OCI-LY7 (cell line): Measurements from ENCODE around the gene TACR2. TPM values are rescaled to one million over a fixed set of nuclear protein-coding genes. Genes with fewer than 3 reads are reported as not detected.

Experiments used
- BruUV-seq: library from RNA; stranded (reverse); fragments of 400-500 nt; replicated peaks from 2 replicates; lab custom pipeline; 2021; lab: Mats Ljungman, UMichigan
- CTCF ChIA-PET: fragments of 300-600 bp; sonication (Branson Sonifier 250); formaldehyde crosslinking; loops from one replicate; lab custom pipeline; 2022; ENCODE audit warnings: antibody characterized with exemption; ENCODE audit not compliant: unreplicated experiment; lab: Charles Lee
- POLR2A ChIA-PET: fragments of 300-600 bp; sonication (Branson Sonifier 250); formaldehyde crosslinking; loops from one replicate; lab custom pipeline; 2022; ENCODE audit warnings: antibody characterized with exemption; lab: Charles Lee
- DNase-seq: peaks from one replicate; pipeline ENCODE4 v3.0.0-alpha.2; 2015; ENCODE audit warnings: low spot score
- H2AFZ ChIP-seq: fragments of 200-600 bp; sonication (generic), shearing (Covaris generic); 2 replicates; pipeline ENCODE4 v1.6.1; 2014; ENCODE audit warnings: mild to moderate bottlenecking, antibody characterized with exemption, low read length, moderate library complexity
- H3K27ac ChIP-seq: fragments of 200-600 bp; sonication (generic); 2 replicates; pipeline ENCODE4 v1.5.1; 2014; ENCODE audit warnings: mixed run types, low read depth, mild to moderate bottlenecking, moderate library complexity, low read length, inconsistent platforms; ENCODE audit not compliant: poor library complexity, severe bottlenecking
- H3K36me3 ChIP-seq: fragments of 200-600 bp; sonication (generic); 2 replicates; pipeline ENCODE4 v1.6.1; 2014; ENCODE audit warnings: mild to moderate bottlenecking, antibody characterized with exemption, low read length, moderate library complexity, mixed read lengths; ENCODE audit not compliant: insufficient read depth
- H3K4me1 ChIP-seq: fragments of 200-600 bp; sonication (generic); 2 replicates; pipeline ENCODE4 v1.5.1; 2014; ENCODE audit warnings: mild to moderate bottlenecking, low read length; ENCODE audit not compliant: insufficient read depth, poor library complexity, severe bottlenecking
- H3K4me2 ChIP-seq: fragments of 200-600 bp; sonication (generic); 2 replicates; pipeline ENCODE4 v1.6.1; 2014; ENCODE audit warnings: mild to moderate bottlenecking, low read length
- H3K4me3 ChIP-seq: fragments of 200-600 bp; sonication (generic); 2 replicates; pipeline ENCODE4 v1.5.1; 2014; ENCODE audit warnings: mild to moderate bottlenecking, low read depth, low read length; ENCODE audit not compliant: poor library complexity, severe bottlenecking
- H3K79me2 ChIP-seq: fragments of 200-600 bp; sonication (generic); 2 replicates; pipeline ENCODE4 v1.6.1; 2016; ENCODE audit warnings: low read depth, mild to moderate bottlenecking, low read length, moderate library complexity, mixed read lengths; ENCODE audit not compliant: insufficient read depth
- H3K9me2 ChIP-seq: fragments of 200-600 bp; sonication (generic); 2 replicates; pipeline ENCODE4 v1.6.1; 2016; ENCODE audit warnings: mild to moderate bottlenecking, low read length, mixed read lengths; ENCODE audit not compliant: insufficient read depth
- H3K9me3 ChIP-seq: fragments of 200-600 bp; sonication (generic); 2 replicates; pipeline ENCODE4 v1.6.1; 2014; ENCODE audit warnings: mild to moderate bottlenecking, mixed run types, low read length, mixed read lengths
- H4K20me1 ChIP-seq: fragments of 200-600 bp; sonication (generic); 2 replicates; pipeline ENCODE4 v1.6.1; 2014; ENCODE audit warnings: mild to moderate bottlenecking, antibody characterized with exemption, low read length, moderate library complexity, mixed read lengths; ENCODE audit not compliant: insufficient read depth
- CTCF ChIP-seq: fragments of 200-600 bp; sonication (generic); conservative IDR thresholded peaks from 2 replicates; pipeline ENCODE4 v1.5.1; 2014; ENCODE audit warnings: mild to moderate bottlenecking, antibody characterized with exemption, low read length, moderate library complexity, mixed read lengths
- EZH2phosphoT487 ChIP-seq: fragments of 200-600 bp; sonication (generic); IDR thresholded peaks from 2 replicates; pipeline ENCODE4 v1.6.1; 2018; ENCODE audit warnings: low read depth, borderline replicate concordance, mild to moderate bottlenecking, mixed run types, antibody characterized with exemption, low read length, moderate library complexity, mixed read lengths
- intact Hi-C: fragments of 100-400 bp; cut with micrococcal nuclease; formaldehyde crosslinking; loops from one replicate; pipeline ENCODE4 v1.10.0; 2022; ENCODE audit not compliant: unreplicated experiment
- total RNA-seq, 2 experiments: library from RNA; depleted of rRNA in 1 of 2; stranded (reverse); fragments of >200 nt in 1 of 2; shearing (Covaris generic) in 1 of 2; gene quantifications; 2 replicates each; pipeline ENCODE4 v1.2.3, GENCODE V29; 2014 to 2022

Gene TACR2
- total RNA-seq, 2 experiments from 2014 or later = not detected

DNA sequence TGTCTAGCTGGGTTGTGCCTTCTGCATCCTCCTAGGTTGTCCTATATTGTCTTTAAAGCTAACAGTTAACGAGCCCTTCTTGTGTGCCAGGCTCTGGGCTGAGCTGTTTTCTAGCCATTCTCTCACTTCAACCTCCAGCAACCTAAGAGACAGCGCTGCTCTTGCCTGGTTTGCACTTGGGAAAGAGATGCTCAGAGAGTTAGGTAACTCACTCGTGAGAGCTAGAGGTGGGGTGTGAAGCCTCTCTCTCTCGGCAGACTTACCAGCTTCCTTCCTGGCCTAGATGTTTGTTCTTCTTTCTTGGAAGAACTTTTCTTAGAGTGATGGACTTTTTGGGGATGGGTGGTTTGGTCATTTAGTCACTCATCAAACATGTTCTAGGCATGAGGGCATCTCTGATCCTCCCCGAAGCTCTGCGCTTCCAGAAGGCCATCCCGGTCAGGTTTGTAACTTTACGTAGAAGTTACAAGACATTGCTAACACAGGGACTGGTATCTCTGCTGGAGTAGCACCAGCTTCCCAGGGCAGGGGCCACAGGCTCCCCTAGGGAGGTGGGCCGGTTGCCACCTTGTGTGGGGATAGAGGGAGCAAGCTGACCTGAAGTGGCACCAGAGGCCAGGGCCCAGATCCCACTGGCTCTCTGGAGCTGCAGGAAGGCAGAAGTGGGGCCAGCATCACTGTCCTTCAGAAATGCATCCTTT lies 48.9 kb upstream of the TACR2 start:
- TF ChIP-seq EZH2phosphoT487 (no peak), CTCF (no peak)
- BruUV-seq = no TSS peak
- ChIA-PET CTCF (no interaction called here), POLR2A (no interaction called here)
- H3K79me2 ChIP-seq = no peaks in the 10 kb centered on the region
- no peak overlapping the region for H3K4me3 ChIP-seq
- H2AFZ ChIP-seq = no peak overlapping the region
- H3K9me3 ChIP-seq = no peaks in the 10 kb centered on the region
- peaks cover 3% of the 10 kb centered on the region for H3K4me1 ChIP-seq
- intact Hi-C loops = no loop called here
- H3K27ac ChIP-seq = no peak overlapping the region
- H3K4me2 ChIP-seq = no peak overlapping the region
- no peaks in the 10 kb centered on the region for H3K9me2 ChIP-seq
- no peaks in the 10 kb centered on the region for H3K36me3 ChIP-seq
- no peaks in the 10 kb centered on the region for H4K20me1 ChIP-seq
- no peak for DNase-seq

DNA sequence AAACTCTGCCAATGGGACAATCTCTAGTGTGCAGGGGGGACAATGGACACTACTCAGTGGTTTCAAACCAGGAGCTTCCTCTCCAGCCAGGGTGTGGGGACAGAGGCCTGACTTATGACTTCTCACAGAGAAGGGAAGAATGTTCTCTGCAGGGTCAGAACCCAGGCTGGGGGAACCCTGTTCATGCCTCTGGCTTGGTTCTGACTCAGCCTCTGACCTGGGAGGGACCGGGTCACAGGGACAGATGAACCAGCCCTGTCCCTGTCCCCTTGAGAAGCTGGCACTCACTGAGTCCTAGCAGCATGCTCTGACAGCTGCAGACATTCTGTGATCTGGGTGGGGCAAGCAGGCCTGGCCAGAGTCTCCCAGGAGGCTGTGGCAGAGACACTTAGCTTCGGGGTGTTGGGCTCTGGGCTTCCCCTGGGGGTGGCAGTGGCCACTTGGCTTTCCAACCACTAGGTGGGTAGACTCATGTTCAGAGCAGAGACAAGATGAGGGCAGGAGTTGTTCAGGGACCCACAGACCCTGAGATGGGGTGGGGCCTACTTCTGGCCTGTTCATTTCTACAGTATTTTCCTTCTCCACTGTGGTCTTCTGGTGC lies 48.2 kb upstream of the TACR2 start:
- no peak for DNase-seq
- Histone ChIP-seq H3K9me3 (no peaks in the 10 kb centered on the region), H3K4me2 (no peak overlapping the region), H3K27ac (no peak overlapping the region), H3K4me1 (peaks cover 3% of the 10 kb centered on the region), H3K36me3 (no peaks in the 10 kb centered on the region), H3K9me2 (no peaks in the 10 kb centered on the region), H4K20me1 (no peaks in the 10 kb centered on the region), H3K79me2 (no peaks in the 10 kb centered on the region), H2AFZ (no peak overlapping the region), H3K4me3 (no peak overlapping the region)
- no TSS peak for BruUV-seq
- POLR2A ChIA-PET = no interaction called here
- TF ChIP-seq CTCF (no peak), EZH2phosphoT487 (no peak)
- CTCF ChIA-PET = no interaction called here
- intact Hi-C loops = no loop called here

DNA sequence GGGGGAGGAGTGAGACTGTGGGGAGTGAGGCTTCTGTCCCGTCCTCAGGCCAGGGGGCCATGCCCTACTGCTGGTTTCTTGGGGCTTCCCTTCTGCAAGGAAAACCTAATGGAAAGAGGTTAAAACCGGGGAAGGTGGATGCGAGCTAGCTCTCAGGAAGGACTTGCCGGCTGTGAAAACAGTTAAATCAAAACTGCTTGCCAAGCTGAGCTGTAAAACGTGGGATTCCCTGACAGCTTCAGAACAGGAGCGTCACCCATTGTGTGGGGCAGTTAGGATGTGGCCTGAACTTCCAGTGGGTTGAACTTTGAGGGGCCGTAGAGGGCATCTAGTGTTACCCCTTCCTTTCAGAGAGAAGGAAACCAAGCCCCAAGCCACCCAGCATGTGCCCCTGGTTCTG lies 47.7 kb upstream of the TACR2 start:
- H3K9me3 ChIP-seq = no peaks in the 10 kb centered on the region
- H4K20me1 ChIP-seq = no peaks in the 10 kb centered on the region
- no peak overlapping the region for H3K4me3 ChIP-seq
- ChIA-PET CTCF (no interaction called here), POLR2A (no interaction called here)
- no TSS peak for BruUV-seq
- H3K27ac ChIP-seq = no peak overlapping the region
- DNase-seq = no peak
- H3K79me2 ChIP-seq = no peaks in the 10 kb centered on the region
- H3K36me3 ChIP-seq = no peaks in the 10 kb centered on the region
- no peak overlapping the region for H3K4me2 ChIP-seq
- intact Hi-C loops = no loop called here
- no peak overlapping the region for H2AFZ ChIP-seq
- peaks cover 3% of the 10 kb centered on the region for H3K4me1 ChIP-seq
- TF ChIP-seq CTCF (no peak), EZH2phosphoT487 (no peak)
- H3K9me2 ChIP-seq = no peaks in the 10 kb centered on the region
